VCaP (cell line): ENCODE results near the gene KRT6C.

Source experiments
- H3K27ac ChIP-seq: fragments of 450-650 bp; 2 replicates; pipeline ENCODE4 v1.5.1; 2017
- CTCF ChIP-seq: fragments of 450-650 bp; conservative IDR thresholded peaks from 2 replicates; pipeline ENCODE4 v1.5.1; 2017; ENCODE audit warnings: mild to moderate bottlenecking, moderate library complexity

The KRT6C gene

GRCh38 chr12:52434760-52435530 is 38.7 kb downstream of the KRT6C start:
- TF ChIP-seq CTCF: no peak
- H3K27ac ChIP-seq: no peak overlapping the region

GRCh38 chr12:52434081-52434733 is 39.4 kb downstream of the KRT6C start, which contains the start of gene KRT75:
KRT75 (minus strand) TSS chr12:52434371; CDS start chr12:52434304, 67 bp downstream.
- no peak for TF ChIP-seq CTCF
- no peak within 1 kb of the TSS for H3K27ac ChIP-seq

GRCh38 chr12:52433501-52434080 is 40.0 kb downstream of the KRT6C start:
- no peak overlapping the region for H3K27ac ChIP-seq
- no peak for TF ChIP-seq CTCF

- TF ChIP-seq CTCF: no peak
- H3K27ac ChIP-seq: no peak overlapping the region
Observed at GRCh38 chr12:52432559-52433207, 40.9 kb downstream of the KRT6C start.

- H3K27ac ChIP-seq: no peak overlapping the region
- TF ChIP-seq CTCF: no peak
Observed at GRCh38 chr12:52428121-52428520, 45.5 kb downstream of the KRT6C start.

- TF ChIP-seq CTCF: no peak
- no peak overlapping the region for H3K27ac ChIP-seq
Observed at GRCh38 chr12:52427083-52427482, 46.5 kb downstream of the KRT6C start.

- no peak overlapping the region for H3K27ac ChIP-seq
- no peak for TF ChIP-seq CTCF
Observed at GRCh38 chr12:52426034-52426433, 47.6 kb downstream of the KRT6C start.
